HTERT RPE-1 (cell line): ENCODE results near the gene EDEM1.
"Not testable (repeated sequence)": the region's sequence is repeated elsewhere in the genome, so short reads cannot be mapped to it uniquely, and the experiment has no call there.

ENCODE experiments used
- in situ Hi-C: fragments of 300-500 bp; cut with MboI; formaldehyde crosslinking; loops from 4 replicates; pipeline ENCODE4 v1.14.3; 2020; ENCODE audit warnings: low sequenced_read_pairs

EDEM1 gene

DNA sequence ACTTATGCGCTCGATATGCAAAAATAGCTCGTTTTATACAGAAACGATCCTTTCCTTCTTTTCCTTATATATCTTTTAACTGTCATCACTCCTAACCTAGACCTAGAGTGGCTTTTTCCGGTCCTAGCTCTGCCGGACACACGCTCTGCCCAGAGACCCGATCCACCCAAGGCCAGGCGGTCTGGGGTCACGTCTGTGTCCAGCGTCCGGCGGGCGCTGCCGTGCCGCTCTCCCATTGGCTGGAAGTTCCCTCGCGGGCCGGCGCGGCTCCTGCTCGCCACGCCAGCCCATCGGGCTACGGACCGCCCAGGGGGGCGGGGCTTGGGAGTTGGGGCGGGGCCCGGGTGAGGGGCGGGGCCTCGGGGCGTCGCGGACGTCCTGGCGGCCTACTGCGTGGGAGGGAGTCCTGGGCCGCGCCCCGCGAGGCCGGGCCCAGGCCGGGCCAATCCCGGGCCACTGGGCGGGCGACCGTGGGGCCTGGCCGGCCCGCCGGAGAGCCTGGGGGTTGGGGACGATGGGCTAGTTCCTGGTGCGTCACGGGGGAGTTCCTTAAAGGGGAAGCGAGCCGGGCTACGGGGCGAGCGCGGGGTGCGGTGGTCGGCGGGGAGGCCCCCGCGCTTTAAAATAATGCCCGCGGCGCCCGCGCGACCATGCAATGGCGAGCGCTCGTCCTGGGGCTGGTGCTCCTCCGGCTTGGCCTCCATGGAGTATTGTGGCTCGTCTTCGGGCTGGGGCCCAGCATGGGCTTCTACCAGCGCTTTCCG is at the start of gene EDEM1:
Gene EDEM1, plus strand, starts transcription at position 552 of the 764 bp plus-strand sequence. Its CDS starts 99 bp downstream, at position 651.
- in situ Hi-C loops = no loop called here

DNA sequence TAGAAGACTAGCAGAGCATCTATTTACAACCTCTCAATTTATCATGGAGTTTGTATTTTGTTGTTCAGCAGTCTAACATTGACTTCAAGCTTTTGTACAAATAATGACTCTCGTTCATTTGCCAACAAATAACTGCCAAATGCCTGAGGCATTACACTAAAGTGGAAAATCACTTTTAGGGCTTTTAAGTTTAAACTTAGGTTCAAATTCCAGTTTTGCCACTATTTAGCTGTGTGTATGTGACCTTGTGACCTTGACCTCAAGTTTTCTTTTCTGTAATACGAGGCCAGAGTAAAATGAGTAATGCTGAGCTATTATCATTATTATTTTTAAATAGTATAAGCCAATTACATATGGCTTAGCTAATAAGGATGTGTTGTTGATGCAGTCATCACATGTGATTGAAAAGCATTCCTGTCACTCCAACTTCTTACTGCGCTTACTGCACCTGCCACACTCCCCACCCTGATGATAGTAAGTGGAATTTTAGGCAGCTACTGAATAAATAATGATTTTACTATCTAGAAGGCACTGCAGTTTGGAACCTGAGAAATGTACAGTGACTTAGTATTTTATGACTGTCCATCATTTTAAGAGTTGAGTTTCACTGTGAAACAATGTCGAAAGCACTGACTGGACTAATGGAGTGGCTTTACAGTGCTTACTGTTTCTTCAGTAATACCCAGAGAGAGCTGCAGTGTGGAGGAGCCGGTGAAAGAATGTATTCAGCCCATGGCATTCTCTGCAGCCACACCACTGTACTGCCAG is 49.1 kb upstream of the EDEM1 start:
- in situ Hi-C loops = no loop called here

DNA sequence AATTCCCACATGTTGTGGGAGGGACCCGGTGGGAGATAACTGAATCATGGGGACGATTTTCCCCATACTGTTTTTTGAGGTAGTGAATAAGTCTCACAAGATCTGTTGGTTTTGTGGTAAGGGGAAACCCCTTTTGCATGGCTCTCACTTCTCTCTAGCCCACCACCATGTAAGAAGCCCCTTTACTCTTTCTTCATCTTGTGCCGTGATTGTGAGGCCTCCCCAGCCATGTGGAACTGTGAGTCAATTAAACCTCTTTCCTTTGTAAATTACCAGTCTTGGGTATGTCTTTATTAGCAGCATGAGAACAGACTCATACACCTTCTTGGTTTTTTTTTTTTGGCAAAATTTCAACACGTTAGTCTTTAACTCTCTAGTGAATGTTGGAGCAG is 47.3 kb upstream of the EDEM1 start:
- in situ Hi-C loops = no loop called here

DNA sequence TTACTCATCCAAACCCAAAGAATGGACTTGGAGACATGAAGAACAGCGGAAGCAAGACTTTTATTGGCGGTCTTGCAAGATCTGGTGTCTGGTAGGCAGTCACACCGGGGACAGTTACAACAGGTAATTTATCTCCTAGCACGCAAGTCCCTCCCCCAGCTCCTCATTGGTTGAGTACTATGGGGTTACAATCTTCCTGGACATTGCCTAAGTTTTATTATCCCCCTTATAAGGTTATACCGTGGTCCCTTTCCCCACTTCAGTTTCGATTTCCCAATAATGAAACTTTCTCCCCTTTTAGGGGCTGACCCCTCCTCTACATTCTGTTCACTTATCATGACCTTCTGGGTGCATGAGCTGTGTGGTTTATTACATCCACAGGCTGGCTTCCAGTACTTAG is 46.7 kb upstream of the EDEM1 start:
- in situ Hi-C loops = no loop called here

DNA sequence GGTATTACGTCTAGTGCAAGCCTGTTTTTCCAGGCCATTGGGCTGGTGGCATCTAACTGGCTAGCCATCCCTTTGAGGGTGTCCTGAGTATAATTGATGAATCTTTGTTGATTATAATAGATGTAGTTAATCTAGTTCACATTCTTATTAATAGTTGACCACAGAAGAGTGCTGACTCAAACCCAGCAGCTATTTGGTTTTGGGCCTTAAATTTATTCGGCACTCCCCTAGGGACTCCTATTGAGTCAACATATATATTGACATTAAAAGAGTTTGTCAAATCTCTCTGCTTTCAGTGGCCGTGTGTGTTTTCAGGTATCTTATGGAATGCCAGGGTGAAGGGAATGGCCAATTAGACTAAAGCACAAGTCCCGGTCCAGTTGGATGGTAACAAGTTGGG is 45.7 kb upstream of the EDEM1 start:
- in situ Hi-C loops = no loop called here

DNA sequence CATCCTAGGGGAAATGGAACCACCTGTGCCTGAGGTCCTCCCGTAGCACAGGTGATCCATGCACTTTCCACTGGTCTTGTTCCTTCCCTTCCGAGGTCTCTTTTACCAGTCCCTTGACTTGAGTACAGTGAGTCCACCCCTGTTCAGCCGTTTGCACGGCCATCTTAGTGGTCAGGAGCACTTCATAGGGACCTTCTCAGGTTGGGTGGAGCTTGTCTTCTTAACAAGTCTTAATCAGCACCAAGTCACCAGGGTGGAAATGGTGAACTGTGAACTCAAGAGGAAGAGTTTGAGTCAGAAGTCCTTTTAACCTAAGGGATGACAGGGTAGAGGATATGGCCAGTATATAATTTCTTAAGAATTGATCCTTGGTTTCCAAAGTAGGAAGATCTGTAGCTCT is 44.0 kb upstream of the EDEM1 start:
- in situ Hi-C loops = no loop called here

DNA sequence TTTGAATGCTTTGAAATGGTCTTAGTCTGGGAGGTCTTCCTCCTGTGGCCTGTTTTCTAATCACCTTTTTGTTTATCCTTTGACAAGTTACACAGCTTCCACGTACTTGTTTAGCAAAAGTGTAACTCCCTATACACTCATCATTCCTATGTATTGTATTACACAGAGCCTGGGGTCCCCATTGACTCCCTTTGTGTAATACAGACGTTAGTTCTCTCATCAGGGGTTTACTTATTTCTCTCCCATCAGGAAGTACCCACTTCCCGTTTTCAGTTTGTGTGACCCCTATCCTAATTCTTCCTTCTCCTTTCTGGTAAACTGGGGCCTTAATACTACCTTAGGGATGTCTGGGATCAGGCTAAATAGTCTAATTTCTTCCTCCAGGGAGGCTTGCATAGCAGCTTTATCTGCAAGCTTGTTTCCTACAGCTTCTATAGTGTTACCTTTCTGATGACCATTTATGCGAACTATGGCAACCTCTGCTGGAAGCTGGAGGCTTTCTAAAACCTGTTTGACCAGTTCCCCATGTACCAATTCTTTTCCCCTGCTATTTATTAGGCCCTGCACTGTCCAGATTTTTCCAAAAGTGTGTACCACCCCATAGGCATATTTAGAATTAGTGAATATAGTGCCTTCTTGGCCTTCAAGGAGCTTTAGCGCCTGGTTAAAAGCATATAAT is 43.1 kb upstream of the EDEM1 start:
- in situ Hi-C loops = no loop called here

DNA sequence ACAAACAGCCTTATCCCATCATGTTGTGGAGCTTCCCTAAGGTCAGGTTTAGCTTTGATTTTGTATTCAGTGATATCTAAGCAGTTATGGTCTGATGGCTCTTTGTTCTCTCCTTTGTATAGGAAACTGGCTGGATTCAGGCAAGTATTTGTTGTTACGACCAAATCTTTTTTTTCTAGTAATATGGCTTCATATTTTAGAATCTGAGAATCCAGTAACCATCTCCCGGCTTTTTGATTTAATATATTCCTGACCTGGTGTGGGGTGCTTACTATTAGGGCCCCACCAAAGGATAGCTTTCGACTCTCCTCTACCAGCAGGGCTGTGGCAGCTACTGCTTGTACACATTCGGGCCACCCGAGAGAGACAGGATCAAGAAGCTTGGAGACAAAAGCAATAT is 42.4 kb upstream of the EDEM1 start:
- in situ Hi-C loops = no loop called here

DNA sequence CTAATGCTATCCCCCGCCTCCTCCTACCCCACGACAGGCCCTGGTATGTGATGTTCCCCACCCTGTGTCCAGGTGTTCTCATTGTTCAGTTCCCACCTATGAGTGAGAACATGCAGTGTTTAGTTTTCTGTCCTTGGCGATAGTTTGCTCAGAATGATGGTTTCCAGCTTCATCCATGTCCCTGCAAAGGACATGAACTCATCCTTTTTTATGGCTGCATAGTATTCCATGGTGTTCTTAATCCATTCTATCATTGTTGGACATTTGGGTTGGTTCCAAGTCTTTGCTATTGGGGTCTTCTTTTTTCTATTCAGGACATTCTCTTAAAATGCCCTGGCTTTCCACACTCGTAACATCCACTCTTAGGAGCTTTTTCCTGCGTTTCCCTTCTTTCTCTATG is 40.4 kb upstream of the EDEM1 start:
- in situ Hi-C loops = not testable (repeated sequence)

DNA sequence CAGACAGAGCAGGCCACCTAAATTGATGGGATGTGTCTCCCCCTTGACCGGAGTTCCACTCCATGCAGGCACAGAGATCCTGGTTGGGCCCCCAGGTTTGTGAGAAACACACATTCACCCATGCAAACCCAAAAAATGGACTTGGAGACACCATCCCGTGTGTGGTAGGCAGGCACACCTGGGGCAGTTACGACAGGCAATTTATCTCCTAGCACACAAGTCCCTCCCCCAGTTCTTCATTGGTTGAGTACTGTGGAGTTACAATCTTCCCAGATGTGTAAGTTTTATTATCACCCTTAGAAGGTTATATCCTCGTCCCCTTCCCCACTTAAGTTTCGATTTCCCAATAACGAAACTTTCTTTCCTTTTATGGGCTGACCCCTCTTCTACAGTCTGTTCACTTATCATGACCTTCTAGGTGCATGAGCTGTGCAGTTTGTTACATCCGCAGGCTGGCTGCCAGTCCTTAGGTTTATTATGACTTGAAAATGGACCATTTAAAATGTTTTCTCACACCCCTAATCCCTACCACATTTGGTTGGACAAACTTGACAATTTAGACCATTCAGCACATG is 38.1 kb upstream of the EDEM1 start:
- in situ Hi-C loops = no loop called here

DNA sequence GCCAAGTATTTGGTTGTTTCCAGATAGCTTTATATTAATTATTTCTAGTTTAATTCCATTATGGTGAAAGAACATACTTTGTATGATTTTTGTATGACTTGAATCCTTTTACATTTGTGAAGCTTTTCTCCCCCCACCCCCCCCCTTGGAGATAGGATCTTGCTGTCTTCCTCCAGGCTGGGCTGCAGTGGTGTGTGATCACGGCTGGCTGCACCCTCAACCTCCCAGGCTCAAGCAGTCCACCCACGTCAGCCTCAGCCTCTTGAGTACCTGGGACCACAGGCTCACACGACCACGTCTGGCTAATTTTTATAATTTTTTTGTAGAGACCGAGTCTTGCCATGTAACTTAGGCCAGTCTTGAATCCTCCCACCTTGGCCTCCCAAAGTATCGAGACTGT is 35.9 kb upstream of the EDEM1 start:
- in situ Hi-C loops = no loop called here

DNA sequence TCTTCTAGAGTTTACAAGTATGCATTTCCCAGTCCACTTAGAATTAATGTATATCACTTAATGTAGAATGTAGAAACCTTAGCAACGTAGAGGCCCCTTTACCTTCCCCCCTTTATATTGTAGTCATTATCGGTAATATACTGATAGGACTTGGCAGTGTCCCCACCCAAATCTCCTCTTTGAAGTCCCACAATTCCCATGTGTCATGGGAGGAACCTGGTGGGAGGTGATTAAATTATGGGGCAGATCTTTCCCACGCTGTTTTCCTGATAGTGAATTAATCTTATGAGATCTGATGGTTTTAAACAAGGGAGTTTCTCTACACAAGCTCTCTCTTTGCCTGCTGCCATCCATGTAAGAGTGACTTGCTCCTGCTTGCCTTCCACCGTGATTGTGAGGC is 34.4 kb upstream of the EDEM1 start:
- in situ Hi-C loops = no loop called here

DNA sequence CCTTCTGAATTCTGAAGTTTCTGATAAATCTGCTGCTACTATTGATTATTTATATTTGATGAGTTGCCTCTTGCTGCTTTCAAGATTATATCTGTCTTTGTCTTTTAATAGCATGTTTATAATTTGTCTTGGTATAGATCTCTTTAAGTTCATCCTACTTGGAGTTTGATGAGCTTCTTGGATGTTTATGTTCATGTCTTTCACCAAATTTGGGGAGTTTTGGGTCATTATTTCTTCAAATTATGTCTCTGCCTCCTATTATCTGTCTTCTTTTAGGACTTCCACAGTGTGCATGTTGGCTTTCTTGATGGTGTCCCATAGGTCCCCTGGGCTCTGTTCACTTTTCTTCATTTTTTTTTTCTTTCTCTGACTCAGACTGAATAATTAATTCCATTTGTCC is 32.3 kb upstream of the EDEM1 start:
- in situ Hi-C loops = no loop called here

DNA sequence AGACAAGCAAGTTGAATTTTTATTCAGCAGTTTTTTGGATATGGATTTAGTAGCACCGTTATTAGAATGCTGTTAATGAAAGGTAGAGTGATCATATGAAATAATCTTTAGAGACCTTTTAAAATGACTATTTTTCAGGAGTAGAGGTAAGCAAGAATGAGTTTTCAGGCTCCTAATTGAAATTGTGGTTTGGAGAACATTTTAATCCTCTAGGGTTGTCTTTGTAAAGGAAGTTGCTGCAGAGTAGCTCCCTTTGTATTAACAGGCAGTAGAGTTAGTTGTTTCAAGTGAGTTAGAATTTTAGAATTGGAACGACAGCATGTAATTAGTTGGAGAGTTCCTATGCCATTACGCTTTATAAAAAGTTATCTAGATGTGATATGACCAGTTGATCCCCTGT is 27.2 kb upstream of the EDEM1 start:
- in situ Hi-C loops = no loop called here

DNA sequence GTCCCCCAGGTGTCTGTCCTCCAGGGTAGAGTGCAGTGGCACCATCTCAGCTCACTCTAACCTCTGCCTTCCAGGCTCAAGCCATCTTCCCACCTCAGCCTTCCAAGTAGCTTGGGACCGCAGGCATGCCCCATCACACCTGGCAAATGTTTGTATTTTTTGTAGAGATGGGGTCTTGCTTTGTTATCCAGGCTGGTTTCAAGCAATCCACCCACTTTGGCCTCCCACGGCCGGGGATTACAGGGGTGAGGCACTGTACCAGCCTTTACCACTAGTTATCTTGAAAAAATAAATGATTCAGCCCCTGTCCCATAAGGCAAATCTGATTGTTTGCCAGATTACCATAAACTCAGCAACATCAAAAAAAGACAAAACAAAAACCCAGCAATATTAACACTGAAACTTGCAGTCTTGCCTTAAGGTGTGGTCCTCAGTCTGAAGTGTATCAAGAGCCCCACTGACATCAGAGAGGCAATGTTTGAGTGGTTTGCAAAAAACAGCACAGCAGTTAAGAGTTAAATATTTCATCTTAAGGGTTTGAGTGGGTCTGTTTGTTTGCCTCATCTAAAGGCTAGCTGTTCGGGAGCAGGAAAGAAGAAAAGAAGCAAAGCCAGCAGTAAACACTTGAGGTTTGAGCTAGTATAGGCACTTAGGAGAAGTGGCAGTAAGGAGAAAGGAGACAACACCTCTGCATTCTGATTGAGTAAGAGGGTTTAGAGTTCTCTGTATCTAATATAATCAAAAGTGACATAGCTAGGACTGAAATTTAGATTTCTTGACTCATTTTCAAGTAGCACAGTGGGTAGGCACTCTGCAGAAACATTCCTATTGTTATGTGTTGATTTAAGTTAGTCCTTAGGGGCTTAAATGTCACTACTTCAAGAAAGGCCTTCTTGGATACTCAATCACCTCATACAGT is 26.3 kb upstream of the EDEM1 start:
- in situ Hi-C loops = no loop called here

DNA sequence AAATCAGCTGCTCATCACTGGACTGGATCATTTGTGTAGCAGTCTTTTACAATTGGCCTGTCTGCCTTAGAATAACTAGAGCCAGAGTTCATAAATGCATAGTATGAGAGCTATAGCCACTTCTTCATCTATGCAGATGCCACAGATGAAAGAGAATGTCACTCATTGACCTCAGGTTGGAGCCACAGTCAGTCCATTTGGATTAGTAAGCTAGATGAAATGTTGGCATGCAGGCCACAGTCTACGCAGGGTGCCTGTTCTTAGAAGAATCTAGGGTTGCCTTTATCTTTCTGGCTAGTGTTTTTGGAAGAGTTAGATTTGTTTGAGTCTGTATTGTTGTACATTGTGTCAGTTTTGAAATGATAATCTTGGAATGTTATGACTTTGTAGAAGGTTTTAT is 25.4 kb upstream of the EDEM1 start:
- in situ Hi-C loops = no loop called here

DNA sequence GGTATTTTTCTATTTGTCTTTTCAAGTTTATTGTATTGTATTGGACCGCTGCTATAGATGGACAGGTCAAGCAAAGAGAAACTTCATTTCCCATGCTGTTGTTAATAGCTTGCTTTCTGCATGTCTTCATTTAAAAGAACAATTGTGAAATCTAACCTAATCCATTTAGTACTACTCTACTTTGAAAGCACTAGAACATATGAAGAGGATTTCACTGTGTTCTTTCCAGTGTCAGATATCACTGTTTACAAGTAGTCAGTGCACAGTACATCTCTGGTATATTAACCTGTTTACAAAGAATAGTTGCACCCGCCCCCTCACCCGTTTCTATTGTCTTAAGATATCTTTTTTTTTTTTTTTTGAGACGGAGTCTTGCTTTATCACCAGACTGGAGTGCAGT is 21.8 kb upstream of the EDEM1 start:
- in situ Hi-C loops = no loop called here

DNA sequence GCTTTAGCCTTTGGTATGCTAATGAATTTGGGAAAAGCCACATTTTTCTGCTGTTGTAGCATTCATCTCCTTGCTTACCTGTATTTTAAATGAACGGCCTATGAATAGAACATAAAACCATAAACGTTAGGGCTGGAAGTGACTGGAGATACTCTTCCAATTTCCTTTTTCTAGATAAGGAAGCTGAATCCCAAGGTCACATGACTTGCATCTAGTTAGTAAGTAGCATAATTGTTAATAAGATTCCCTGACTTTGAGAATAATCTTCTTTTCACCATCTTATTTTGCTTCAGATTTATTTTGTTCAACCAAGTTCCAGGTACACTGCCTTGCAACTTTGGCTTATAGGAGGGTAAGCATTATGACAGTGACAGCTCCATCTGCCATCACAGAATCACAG is 20.7 kb upstream of the EDEM1 start:
- in situ Hi-C loops = no loop called here

DNA sequence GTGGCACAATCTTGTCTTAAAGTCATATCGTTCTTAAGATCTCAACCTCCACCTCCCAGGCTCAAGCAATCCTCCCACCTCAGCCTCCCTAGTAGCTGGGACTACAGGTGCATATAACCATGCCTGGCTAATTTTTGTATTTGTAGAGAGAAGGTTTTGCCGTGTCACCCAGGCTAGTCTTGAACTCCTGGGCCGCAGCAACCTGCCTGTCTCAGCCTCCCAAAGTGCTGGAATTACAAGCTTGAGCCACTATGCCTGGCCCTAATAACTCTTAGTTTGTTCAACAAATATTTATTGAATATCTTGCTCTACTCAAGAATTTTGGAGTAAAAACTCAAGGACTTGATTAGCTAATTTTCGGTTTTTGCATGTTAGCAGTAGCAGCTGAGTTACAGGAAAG is 19.4 kb upstream of the EDEM1 start:
- in situ Hi-C loops = no loop called here

DNA sequence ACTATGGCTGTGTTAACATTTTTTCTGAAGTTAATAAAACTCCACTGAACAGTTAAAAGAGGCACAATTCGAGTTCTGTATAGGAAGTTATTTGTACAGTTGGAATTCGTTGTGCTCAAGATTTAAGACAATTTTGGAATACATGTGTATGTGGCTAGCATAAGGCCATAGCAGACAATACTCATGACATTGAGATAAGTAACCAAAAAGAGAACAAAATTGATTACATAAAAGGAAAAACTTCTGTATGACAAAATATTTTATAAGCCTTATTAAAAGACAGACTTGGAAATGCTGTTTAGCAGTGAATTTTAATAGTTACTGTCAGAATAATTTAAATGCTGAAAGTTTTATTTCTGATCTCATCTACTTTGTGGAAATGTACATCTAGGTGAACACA is 17.7 kb upstream of the EDEM1 start:
- in situ Hi-C loops = no loop called here

DNA sequence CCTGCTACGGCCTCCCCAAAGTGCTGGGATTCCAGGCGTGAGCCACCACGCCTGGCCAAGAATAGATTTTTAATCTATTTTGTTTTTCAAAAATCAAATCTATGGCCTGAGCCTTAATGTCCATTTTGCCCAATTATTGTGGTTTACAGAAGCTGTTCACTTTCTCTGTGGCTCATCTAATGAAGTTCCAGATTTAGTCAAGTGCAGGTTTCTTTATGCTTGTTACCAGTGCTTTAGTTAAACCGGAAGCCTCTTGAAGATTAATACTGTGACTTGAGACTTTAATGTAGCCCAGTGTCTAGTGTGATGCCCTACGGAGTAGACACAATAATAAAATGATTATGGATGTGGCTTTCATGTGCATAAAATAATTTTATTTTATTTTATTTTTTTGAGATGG is 16.5 kb upstream of the EDEM1 start:
- in situ Hi-C loops = no loop called here
